NT2/D1 (cell line): Measurements from ENCODE around the gene CCDC70.
"Not testable (repeated sequence)": the region's sequence is repeated elsewhere in the genome, so short reads cannot be mapped to it uniquely, and the experiment has no call there.

Experiments
- DNase-seq: peaks from one replicate; pipeline ENCODE4 v3.0.0-alpha.2; 2011; ENCODE audit warnings: low read depth, low spot score
- H3K27me3 ChIP-seq: 2 replicates; pipeline ENCODE4 v1.6.0; 2011; ENCODE audit warnings: mild to moderate bottlenecking; ENCODE audit not compliant: insufficient read length, insufficient read depth
- H3K36me3 ChIP-seq: 2 replicates; pipeline ENCODE4 v1.6.1; 2011; ENCODE audit warnings: mild to moderate bottlenecking, low read length, mixed read lengths; ENCODE audit not compliant: insufficient read depth, insufficient read length
- H3K4me1 ChIP-seq: 2 replicates; pipeline ENCODE4 v1.5.1; 2011; ENCODE audit not compliant: insufficient read depth, insufficient read length
- H3K4me3 ChIP-seq: 2 replicates; pipeline ENCODE4 v1.5.1; 2011; ENCODE audit warnings: low read depth; ENCODE audit not compliant: insufficient read length
- H3K9ac ChIP-seq: 2 replicates; pipeline ENCODE4 v1.6.0; 2011; ENCODE audit warnings: low read depth; ENCODE audit not compliant: insufficient read length
- H3K9me3 ChIP-seq: 2 replicates; pipeline ENCODE4 v1.5.1; 2011; ENCODE audit warnings: mild to moderate bottlenecking, low read length; ENCODE audit not compliant: insufficient read depth
- SUZ12 ChIP-seq: IDR thresholded peaks from 2 replicates; pipeline ENCODE4 v1.6.1; 2011; ENCODE audit not compliant: insufficient read length, insufficient read depth; ENCODE audit errors: extremely low read depth
- YY1 ChIP-seq: IDR thresholded peaks from 2 replicates; pipeline ENCODE4 v1.6.1; 2011; ENCODE audit not compliant: insufficient read length, insufficient read depth
- ZNF274 ChIP-seq: IDR thresholded peaks from 2 replicates; pipeline ENCODE4 v1.6.1; 2011; ENCODE audit warnings: mild to moderate bottlenecking, low read depth, low read length

Gene CCDC70

GRCh38 chr13:51905787-51906186 is 44.0 kb downstream of the CCDC70 start:
- no peaks in the 10 kb centered on the region for H3K27me3 ChIP-seq
- DNase-seq: no peak
- TF ChIP-seq ZNF274 (no peak), SUZ12 (no peak), YY1 (no peak)
- no peaks in the 10 kb centered on the region for H3K4me1 ChIP-seq
- H3K36me3 ChIP-seq: no peaks in the 10 kb centered on the region
- H3K9me3 ChIP-seq: no peaks in the 10 kb centered on the region
- H3K9ac ChIP-seq: no peak overlapping the region
- H3K4me3 ChIP-seq: no peak overlapping the region

- Histone ChIP-seq H3K9ac (no peak overlapping the region), H3K27me3 (no peaks in the 10 kb centered on the region), H3K4me3 (no peak overlapping the region), H3K9me3 (no peaks in the 10 kb centered on the region), H3K36me3 (no peaks in the 10 kb centered on the region), H3K4me1 (no peaks in the 10 kb centered on the region)
- DNase-seq: no peak
- TF ChIP-seq SUZ12 (no peak), YY1 (no peak), ZNF274 (no peak)
Observed at GRCh38 chr13:51906581-51906980, 44.8 kb downstream of the CCDC70 start.

- H3K9me3 ChIP-seq: no peaks in the 10 kb centered on the region
- DNase-seq: no peak
- H3K9ac ChIP-seq: no peak overlapping the region
- no peaks in the 10 kb centered on the region for H3K4me1 ChIP-seq
- TF ChIP-seq YY1 (no peak), ZNF274 (no peak), SUZ12 (no peak)
- no peaks in the 10 kb centered on the region for H3K36me3 ChIP-seq
- H3K4me3 ChIP-seq: no peak overlapping the region
- no peaks in the 10 kb centered on the region for H3K27me3 ChIP-seq
Observed at GRCh38 chr13:51907040-51907732, 45.4 kb downstream of the CCDC70 start.

DNA sequence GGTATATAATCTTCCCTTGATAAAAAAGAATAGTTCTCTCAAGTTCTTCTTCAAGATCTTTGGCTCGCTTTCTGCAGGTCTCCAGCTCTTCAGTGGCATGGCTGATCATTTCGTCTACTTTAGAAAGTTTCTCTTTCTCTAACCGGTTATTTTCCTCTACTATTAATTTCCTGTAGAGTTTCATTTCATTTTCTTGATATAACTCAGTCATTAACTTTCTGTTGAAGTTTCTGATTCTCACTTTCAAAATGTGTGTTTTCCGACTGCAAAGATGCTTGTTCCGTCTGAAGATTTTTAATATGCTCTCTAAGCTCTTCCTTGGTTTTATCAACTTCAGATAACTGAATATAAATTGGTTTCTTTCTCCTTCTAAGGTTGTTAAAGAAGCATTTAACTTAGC is 47.5 kb downstream of the CCDC70 start:
- not testable (repeated sequence) for H3K9me3 ChIP-seq, H3K4me3 ChIP-seq, H3K9ac ChIP-seq

GRCh38 chr13:51910508-51910907 is 48.7 kb downstream of the CCDC70 start:
- Histone ChIP-seq H3K27me3 (no peaks in the 10 kb centered on the region), H3K36me3 (no peaks in the 10 kb centered on the region), H3K4me3 (no peak overlapping the region), H3K4me1 (no peaks in the 10 kb centered on the region), H3K9ac (no peak overlapping the region), H3K9me3 (no peaks in the 10 kb centered on the region)
- DNase-seq: no peak
- TF ChIP-seq SUZ12 (no peak), ZNF274 (no peak), YY1 (no peak)

More for the DNA sequence above, 47.5 kb downstream of the CCDC70 start:
- not testable (repeated sequence) for DNase-seq, H3K27me3 ChIP-seq, H3K4me1 ChIP-seq, H3K36me3 ChIP-seq

- Histone ChIP-seq H3K27me3 (no peaks in the 10 kb centered on the region), H3K36me3 (no peaks in the 10 kb centered on the region), H3K9me3 (no peaks in the 10 kb centered on the region), H3K9ac (no peak overlapping the region), H3K4me3 (no peak overlapping the region), H3K4me1 (no peaks in the 10 kb centered on the region)
- no peak for DNase-seq
- no peak for TF ChIP-seq SUZ12
- no peak for TF ChIP-seq YY1
- no peak for TF ChIP-seq ZNF274
Observed at GRCh38 chr13:51912091-51912490, 50.3 kb downstream of the CCDC70 start.

GRCh38 chr13:51912511-51913225 is 50.9 kb downstream of the CCDC70 start:
- no peak for DNase-seq
- TF ChIP-seq YY1: no peak
- no peak for TF ChIP-seq ZNF274
- no peak for TF ChIP-seq SUZ12
- no peaks in the 10 kb centered on the region for H3K4me1 ChIP-seq
- no peak overlapping the region for H3K4me3 ChIP-seq
- no peaks in the 10 kb centered on the region for H3K36me3 ChIP-seq
- H3K9ac ChIP-seq: no peak overlapping the region
- H3K9me3 ChIP-seq: no peaks in the 10 kb centered on the region
- H3K27me3 ChIP-seq: no peaks in the 10 kb centered on the region
